ENCODE data around the gene HERC6.
"Not testable (repeated sequence)": the region's sequence is repeated elsewhere in the genome, so short reads cannot be mapped to it uniquely, and the experiment has no call there.

The HERC6 gene

GRCh38 chr4:88448211-88448765, 69.6 kb downstream of the HERC6 start:
- DNase-seq, result not testable (repeated sequence)

GRCh38 chr4:88448889-88449288, 70.2 kb downstream of the HERC6 start:
- no peak for DNase-seq

DNA sequence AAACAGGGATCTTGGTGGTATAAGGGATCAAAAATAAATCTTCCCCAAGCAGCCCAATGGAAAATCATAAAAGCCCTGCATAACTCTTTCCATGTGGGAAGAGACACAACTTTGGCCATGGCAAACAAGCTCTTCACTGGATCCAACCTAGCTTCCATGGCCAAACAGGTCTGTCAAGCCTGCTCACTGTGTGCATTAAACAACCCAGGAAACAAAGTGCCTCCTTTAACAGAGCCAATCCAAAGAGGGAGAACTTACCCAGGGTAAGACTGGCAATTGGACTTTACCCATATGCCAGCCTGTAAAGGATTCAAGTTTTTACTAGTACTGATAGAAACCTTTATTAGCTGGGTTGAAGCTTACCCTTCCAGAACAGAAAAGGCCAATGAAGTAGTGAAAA, 70.6 kb downstream of the HERC6 start:
- no peak for DNase-seq

DNA sequence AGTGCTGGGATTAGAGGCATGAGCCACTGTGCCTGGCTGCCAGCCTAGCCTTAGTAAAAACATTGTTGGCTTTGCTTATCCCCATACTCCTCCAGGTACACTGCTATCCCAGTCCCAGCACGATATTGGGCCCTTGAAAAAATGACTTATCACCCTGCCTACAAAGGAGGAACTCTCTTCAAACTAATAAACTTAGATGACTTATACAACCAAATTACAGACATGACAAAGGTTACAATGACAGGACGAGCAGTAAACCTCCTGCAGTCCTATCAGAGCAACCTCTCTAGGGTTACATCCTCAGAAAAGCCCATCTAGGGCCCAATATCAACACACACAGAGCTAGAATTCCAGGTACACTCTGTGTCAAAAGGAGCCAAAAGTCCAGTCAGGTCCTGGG, 72.6 kb downstream of the HERC6 start:
- no peak for DNase-seq

DNA sequence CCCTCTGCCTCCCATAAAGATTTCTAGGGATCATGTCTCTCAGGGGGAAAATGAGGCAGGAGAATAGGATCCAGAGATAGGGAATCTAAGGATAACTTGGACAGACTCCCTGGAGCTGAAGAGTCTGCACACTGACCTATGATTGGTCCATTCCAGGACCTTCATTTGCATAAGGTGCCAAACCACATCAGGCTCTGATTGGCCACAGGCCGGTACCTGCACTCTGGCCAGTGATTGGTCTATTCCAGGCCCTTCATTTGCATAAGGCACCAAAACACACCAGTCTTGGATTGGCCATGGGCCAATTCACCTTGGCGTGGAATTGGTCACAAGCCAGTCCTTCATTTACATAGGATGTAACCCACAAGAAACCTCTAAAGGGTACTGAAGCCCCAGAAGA, 74.3 kb downstream of the HERC6 start:
- no peak for DNase-seq

DNA sequence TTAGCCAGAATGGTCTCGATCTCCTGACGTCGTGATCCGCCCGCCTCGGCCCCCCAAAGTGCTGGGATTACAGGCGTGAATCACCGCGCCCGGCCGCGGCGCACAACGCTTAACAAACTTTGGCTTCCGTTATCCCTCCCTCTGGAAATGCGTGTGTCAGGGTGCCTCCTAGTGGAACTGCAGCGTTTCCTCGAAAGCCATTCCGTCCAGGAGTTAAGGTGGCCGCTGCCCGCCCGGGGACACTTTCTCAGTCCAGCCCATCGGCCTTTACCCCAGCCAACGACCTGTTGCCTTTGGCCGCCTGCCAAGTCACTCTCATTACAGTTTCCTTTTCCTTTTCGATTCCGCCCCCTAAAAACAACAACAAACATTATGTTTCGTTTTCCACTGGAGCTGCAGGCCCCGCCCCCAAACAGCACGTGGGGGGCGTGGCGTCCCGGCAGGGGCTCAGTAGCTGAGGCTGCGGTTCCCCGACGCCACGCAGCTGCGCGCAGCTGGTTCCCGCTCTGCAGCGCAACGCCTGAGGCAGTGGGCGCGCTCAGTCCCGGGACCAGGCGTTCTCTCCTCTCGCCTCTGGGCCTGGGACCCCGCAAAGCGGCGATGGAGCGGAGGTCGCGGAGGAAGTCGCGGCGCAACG, 78.1 kb downstream of the HERC6 start, which contains the start of gene HERC5:
Gene HERC5, plus strand, starts transcription at position 450 of the 637 bp plus-strand sequence. Its CDS starts 151 bp downstream, at position 601.
- DNase-seq, result peak; percentile 32 to 43

- DNase-seq, result no peak
These were observed 78.9 kb downstream of the HERC6 start for GRCh38 chr4:88457307-88458103.

DNA sequence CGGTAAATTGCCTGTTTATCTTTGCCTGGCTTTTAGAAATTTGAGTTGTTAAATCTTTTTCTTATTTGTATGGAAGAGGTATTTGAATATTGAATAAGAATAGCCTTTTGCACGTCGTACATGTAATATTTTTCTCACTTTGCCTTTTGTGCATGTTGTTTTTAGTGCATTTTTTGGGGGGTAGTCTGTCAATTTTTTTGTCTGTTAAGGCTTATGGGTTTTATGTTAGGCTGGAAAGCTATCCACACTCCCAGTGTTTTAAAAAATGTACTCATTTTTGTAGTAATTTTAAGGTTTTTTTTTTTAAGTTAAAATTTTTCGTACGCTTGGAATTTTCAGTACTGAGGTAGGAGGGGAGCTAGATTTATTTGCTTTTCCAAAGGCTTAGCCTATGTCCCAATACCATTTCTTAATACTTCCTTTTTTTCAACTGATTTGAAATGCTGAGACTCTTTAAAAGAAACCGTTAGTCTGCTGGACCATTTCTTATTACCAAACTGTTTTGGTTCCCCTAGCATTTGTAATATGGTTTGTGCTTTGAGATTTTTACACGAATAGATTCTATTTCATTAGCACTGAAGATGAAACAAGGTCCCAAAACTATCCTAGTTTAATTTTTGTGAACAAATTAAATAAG, 79.6 kb downstream of the HERC6 start:
- DNase-seq, result no peak

DNA sequence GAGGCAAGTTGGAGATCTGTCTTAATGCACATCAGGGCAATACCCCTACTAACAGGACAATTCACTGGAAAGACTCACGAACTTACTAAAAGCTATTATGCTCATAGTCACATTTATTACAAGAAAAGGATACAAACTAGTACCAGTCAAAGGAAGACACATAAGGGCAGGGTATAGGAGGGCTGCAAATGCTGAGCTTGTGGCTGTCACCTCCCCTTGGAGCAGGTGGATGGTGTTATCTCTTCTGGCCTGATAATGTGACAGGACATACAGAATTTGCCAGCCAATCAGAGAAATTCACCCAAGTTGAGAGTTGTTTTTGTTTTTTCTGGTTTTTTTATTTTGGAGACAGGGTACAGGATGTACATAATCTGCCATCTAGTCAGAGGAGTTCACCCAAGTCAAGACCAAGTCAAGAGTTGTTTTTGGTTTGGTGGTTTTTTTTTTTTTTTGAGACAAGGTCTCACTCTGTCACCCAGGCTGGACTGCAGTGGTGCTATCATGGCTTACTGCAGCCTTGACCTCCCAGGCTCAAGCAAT, 87.1 kb downstream of the HERC6 start:
- DNase-seq, result no peak

DNA sequence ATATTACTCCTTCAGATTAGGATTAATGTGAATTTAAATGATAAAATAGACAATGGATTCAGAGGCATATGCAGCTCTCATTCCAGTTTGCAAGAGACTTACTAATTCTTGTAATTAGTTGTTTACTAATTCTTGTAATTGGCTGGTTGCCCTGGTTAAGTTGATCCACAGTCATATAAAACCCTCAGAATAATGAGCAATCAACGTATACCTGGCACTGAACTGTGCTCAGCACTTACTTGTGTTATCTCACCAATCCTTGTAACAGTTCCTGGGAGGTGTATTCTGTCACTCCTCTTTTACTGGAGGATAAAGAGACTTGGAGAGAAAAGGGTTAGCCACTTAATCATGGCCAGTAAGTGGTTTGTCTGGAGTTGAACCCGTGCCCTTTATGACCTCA, 88.7 kb downstream of the HERC6 start:
- DNase-seq, result no peak

DNA sequence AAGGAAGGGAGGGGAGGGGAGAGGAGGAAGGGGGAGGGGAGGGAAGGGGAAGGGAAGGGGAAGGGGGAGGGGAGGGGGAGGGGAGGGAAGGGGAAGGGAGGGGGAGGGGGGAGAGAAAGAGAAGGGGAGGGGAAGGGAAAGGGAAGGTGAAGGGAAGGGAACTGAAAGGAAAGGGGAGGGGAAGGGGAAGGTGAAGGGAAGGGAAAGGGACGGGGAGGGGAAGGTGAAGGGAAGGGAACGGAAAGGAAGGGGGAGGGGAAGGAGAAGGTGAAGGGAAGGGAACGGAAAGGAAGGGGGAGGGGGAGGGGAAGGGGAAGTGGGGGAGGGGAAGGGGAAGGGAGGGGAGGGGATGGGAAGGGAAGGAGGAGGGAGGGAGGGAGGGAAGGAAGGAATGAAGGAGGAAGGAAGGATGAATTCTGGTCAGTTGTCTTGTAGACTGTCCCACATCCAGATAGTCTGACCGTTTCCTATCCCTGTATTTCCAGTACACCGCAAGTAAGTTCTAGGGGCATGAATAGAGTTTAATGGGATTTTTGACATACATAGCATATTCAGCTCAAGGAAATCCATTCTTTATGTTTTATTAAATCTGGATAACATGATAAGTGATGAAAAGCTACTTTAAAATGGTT, 98.7 kb downstream of the HERC6 start:
- no peak for DNase-seq

GRCh38 chr4:88478247-88478646, 99.6 kb downstream of the HERC6 start:
- no peak for DNase-seq

GRCh38 chr4:88481537-88481936, 102.9 kb downstream of the HERC6 start:
- DNase-seq, result no peak

- no peak for DNase-seq
These were observed 110.6 kb downstream of the HERC6 start for GRCh38 chr4:88489100-88489761.
